Lower leg skin (tissue), 3 donors: ENCODE results near the gene C3AR1.
"Not testable (repeated sequence)": the region's sequence is repeated elsewhere in the genome, so short reads cannot be mapped to it uniquely, and the experiment has no call there.

Experiments used
- CTCF ChIP-seq, 3 donors: fragments of 450-650 bp; IDR thresholded peaks; one replicate each; pipeline ENCODE4 v1.5.1; 2016; ENCODE audit warnings: antibody characterized with exemption in 3 of 3, mild to moderate bottlenecking in 3 of 3, moderate library complexity in 2 of 3
- POLR2A ChIP-seq, 2 donors: fragments of 450-650 bp; IDR thresholded peaks; one replicate each; pipeline ENCODE4 v1.6.1; 2016 to 2017; ENCODE audit warnings: antibody characterized with exemption in 2 of 2, mild to moderate bottlenecking in 1 of 2, moderate library complexity in 1 of 2

GRCh38 chr12:8084351-8084750, 18.2 kb upstream of the C3AR1 start:
- TF ChIP-seq CTCF, POLR2A (IDR thresholded peaks at IDR 0.05): not testable (repeated sequence)
